ENCODE data around the gene CCDC174.
"Not testable (repeated sequence)": the region's sequence is repeated elsewhere in the genome, so short reads cannot be mapped to it uniquely, and the experiment has no call there.

The CCDC174 gene

GRCh38 chr3:14608298-14608697 lies 43.3 kb upstream of the CCDC174 start:
- H3K9ac ChIP-seq (ENCODE audit: low read length), result no peak overlapping the region
- H3K9me2 ChIP-seq (replicated peaks; ENCODE audit: insufficient read depth, low read length), result no peaks in the 10 kb centered on the region
- no peaks in the 10 kb centered on the region for H3K36me3 ChIP-seq (replicated peaks; ENCODE audit: insufficient read depth, low read length)
- TF ChIP-seq CTCF (IDR thresholded peaks at IDR 0.05; ENCODE audit: low read length) (no peak), EZH2 (optimal IDR thresholded peaks at IDR 0.05; ENCODE audit: low read depth, low read length) (no peak), EZH2phosphoT487 (IDR thresholded peaks at IDR 0.05; ENCODE audit: low read length) (no peak)
- no peak overlapping the region for H3K27ac ChIP-seq (ENCODE audit: low read length)
- no peaks in the 10 kb centered on the region for H3K9me3 ChIP-seq (replicated peaks; ENCODE audit: insufficient read depth, low read length)
- no peaks in the 10 kb centered on the region for H3K4me1 ChIP-seq (ENCODE audit: low read length)
- H4K20me1 ChIP-seq (ENCODE audit: insufficient read depth, low read length), result no peaks in the 10 kb centered on the region
- no peak overlapping the region for H3K4me3 ChIP-seq (ENCODE audit: low read length)
- H3K27me3 ChIP-seq (replicated peaks; ENCODE audit: insufficient read depth, low read length), result peaks cover 20% of the 10 kb centered on the region
- H3F3A ChIP-seq (ENCODE audit: insufficient read depth, low read length), result no peaks in the 10 kb centered on the region
- H3K4me2 ChIP-seq (ENCODE audit: low read depth, low read length), result no peak overlapping the region
- H2AFZ ChIP-seq (ENCODE audit: low read length), result no peak overlapping the region
- H3K79me2 ChIP-seq (ENCODE audit: low read length), result no peaks in the 10 kb centered on the region
- no peak for DNase-seq

- H3K4me1 ChIP-seq (ENCODE audit: low read length); H3K4me3 ChIP-seq (ENCODE audit: low read length); H2AFZ ChIP-seq (ENCODE audit: low read length); H3K9me3 ChIP-seq (replicated peaks; ENCODE audit: insufficient read depth, low read length); H3K79me2 ChIP-seq (ENCODE audit: low read length); H4K20me1 ChIP-seq (ENCODE audit: insufficient read depth, low read length); H3F3A ChIP-seq (ENCODE audit: insufficient read depth, low read length); H3K9ac ChIP-seq (ENCODE audit: low read length); H3K4me2 ChIP-seq (ENCODE audit: low read depth, low read length); H3K36me3 ChIP-seq (replicated peaks; ENCODE audit: insufficient read depth, low read length); DNase-seq; H3K27ac ChIP-seq (ENCODE audit: low read length); H3K9me2 ChIP-seq (replicated peaks; ENCODE audit: insufficient read depth, low read length): not testable (repeated sequence)
- peaks cover 13% of the 10 kb centered on the region for H3K27me3 ChIP-seq (replicated peaks; ENCODE audit: insufficient read depth, low read length)
These were observed 42.5 kb upstream of the CCDC174 start for GRCh38 chr3:14609058-14609457.

- Histone ChIP-seq H3K27me3 (replicated peaks; ENCODE audit: insufficient read depth, low read length) (peaks cover 12% of the 10 kb centered on the region), H3K9me2 (replicated peaks; ENCODE audit: insufficient read depth, low read length) (no peaks in the 10 kb centered on the region), H3K79me2 (ENCODE audit: low read length) (no peaks in the 10 kb centered on the region), H3K4me1 (ENCODE audit: low read length) (no peaks in the 10 kb centered on the region), H4K20me1 (ENCODE audit: insufficient read depth, low read length) (no peaks in the 10 kb centered on the region), H3K9ac (ENCODE audit: low read length) (no peak overlapping the region), H3K27ac (ENCODE audit: low read length) (no peak overlapping the region), H3K36me3 (replicated peaks; ENCODE audit: insufficient read depth, low read length) (no peaks in the 10 kb centered on the region), H2AFZ (ENCODE audit: low read length) (no peak overlapping the region), H3K4me3 (ENCODE audit: low read length) (no peak overlapping the region), H3F3A (ENCODE audit: insufficient read depth, low read length) (no peaks in the 10 kb centered on the region), H3K9me3 (replicated peaks; ENCODE audit: insufficient read depth, low read length) (no peaks in the 10 kb centered on the region), H3K4me2 (ENCODE audit: low read depth, low read length) (no peak overlapping the region)
- no peak for DNase-seq
- TF ChIP-seq EZH2phosphoT487 (IDR thresholded peaks at IDR 0.05; ENCODE audit: low read length) (no peak), EZH2 (optimal IDR thresholded peaks at IDR 0.05; ENCODE audit: low read depth, low read length) (no peak), CTCF (IDR thresholded peaks at IDR 0.05; ENCODE audit: low read length) (no peak)
These were observed 42.1 kb upstream of the CCDC174 start for GRCh38 chr3:14609506-14609905.

GRCh38 chr3:14609941-14610340 lies 41.6 kb upstream of the CCDC174 start:
- Histone ChIP-seq H3K9me2 (replicated peaks; ENCODE audit: insufficient read depth, low read length) (no peaks in the 10 kb centered on the region), H3K27me3 (replicated peaks; ENCODE audit: insufficient read depth, low read length) (peaks cover 12% of the 10 kb centered on the region), H3K4me3 (ENCODE audit: low read length) (no peak overlapping the region), H3F3A (ENCODE audit: insufficient read depth, low read length) (no peaks in the 10 kb centered on the region), H3K9ac (ENCODE audit: low read length) (no peak overlapping the region), H2AFZ (ENCODE audit: low read length) (no peak overlapping the region), H3K4me2 (ENCODE audit: low read depth, low read length) (no peak overlapping the region), H3K9me3 (replicated peaks; ENCODE audit: insufficient read depth, low read length) (no peaks in the 10 kb centered on the region), H3K27ac (ENCODE audit: low read length) (no peak overlapping the region), H3K79me2 (ENCODE audit: low read length) (no peaks in the 10 kb centered on the region), H3K4me1 (ENCODE audit: low read length) (no peaks in the 10 kb centered on the region), H3K36me3 (replicated peaks; ENCODE audit: insufficient read depth, low read length) (no peaks in the 10 kb centered on the region), H4K20me1 (ENCODE audit: insufficient read depth, low read length) (no peaks in the 10 kb centered on the region)
- DNase-seq, result no peak
- no peak for TF ChIP-seq CTCF (IDR thresholded peaks at IDR 0.05; ENCODE audit: low read length)
- TF ChIP-seq EZH2phosphoT487 (IDR thresholded peaks at IDR 0.05; ENCODE audit: low read length), result no peak
- TF ChIP-seq EZH2 (optimal IDR thresholded peaks at IDR 0.05; ENCODE audit: low read depth, low read length), result no peak

All from MM.1S (cell line).